Transverse colon (tissue), 4 donors: Measurements from ENCODE around the gene CPHXL2. TPM values are rescaled to one million over a fixed set of nuclear protein-coding genes. Genes with fewer than 3 reads are reported as not detected.

ENCODE experiments used
- DNase-seq: peaks from one replicate; pipeline ENCODE4 v3.0.0-alpha.2; 2019
- H3K27ac ChIP-seq, 4 donors: fragments of 200-600 bp; sonication (generic); 2 replicates each; pipeline ENCODE4 v1.5.1; 2016 to 2018; ENCODE audit warnings: inconsistent platforms in 4 of 4
- H3K27me3 ChIP-seq: fragments of 200-600 bp; sonication (generic); 2 replicates; pipeline ENCODE4 v1.5.1; 2017; ENCODE audit warnings: inconsistent platforms
- H3K36me3 ChIP-seq, 4 donors: fragments of 200-600 bp; sonication (generic); 2 replicates each; pipeline ENCODE4 v1.5.1; 2017 to 2019; ENCODE audit warnings: inconsistent platforms in 4 of 4
- H3K4me1 ChIP-seq, 4 donors: fragments of 200-600 bp; sonication (generic); 2 replicates each; pipeline ENCODE4 v1.5.1; 2017 to 2020; ENCODE audit warnings: inconsistent platforms in 4 of 4
- H3K4me3 ChIP-seq, 4 donors: fragments of 200-600 bp; sonication (generic); 1 replicate in 1 of 4; 2 replicates in 3 of 4; pipeline versions ENCODE4 v1.5.1 to v1.6.1; 2017 to 2019; ENCODE audit warnings: inconsistent platforms in 4 of 4
- H3K9me3 ChIP-seq, 2 donors: fragments of 200-600 bp; sonication (generic); 2 replicates each; pipeline ENCODE4 v1.5.1; 2017 to 2019; ENCODE audit warnings: inconsistent platforms in 2 of 2
- EP300 ChIP-seq: sonication (generic); formaldehyde crosslinking; IDR thresholded peaks from one replicate; pipeline ENCODE4 v1.6.1; 2017; ENCODE audit warnings: antibody characterized with exemption, low read depth
- POLR2A ChIP-seq: fragments of 450-650 bp; IDR thresholded peaks from one replicate; pipeline ENCODE4 v1.6.1; 2016; ENCODE audit warnings: antibody characterized with exemption, mild to moderate bottlenecking, moderate library complexity
- POLR2AphosphoS5 ChIP-seq, 3 donors: sonication (generic); formaldehyde crosslinking; IDR thresholded peaks; one replicate each; pipeline ENCODE4 v1.6.1; 2016; ENCODE audit warnings: antibody characterized with exemption in 3 of 3
- WGBS, 2 donors: methylation state at CpG; one replicate each; pipeline ENCODE4 v1.1.5; 2018; ENCODE audit warnings: low coverage in 1 of 2; 5-methylcytosine and 5-hydroxymethylcytosine counted together
- in situ Hi-C, 4 donors: fragments of 200-750 bp; cut with MboI; loops; one replicate each; pipeline versions ENCODE4 v1.15.0 to v1.15.1; 2017; ENCODE audit warnings: low sequenced_read_pairs in 3 of 4, low pct_ligation_motif_present in 1 of 4, low pct_unique_long_range_greater_than_20kb in 1 of 4
- intact Hi-C: fragments of 100-400 bp; cut with DNase I; formaldehyde crosslinking; loops from one replicate; pipeline ENCODE4 v1.15.1; 2023; ENCODE audit warnings: low total_unique reads
- small RNA-seq, 4 donors: library from RNA; depleted of rRNA; stranded (forward); fragments of <200 nt; gene quantifications; one replicate each; pipeline ENCODE3, GENCODE V24; 2016
- total RNA-seq, 4 donors: library from RNA; depleted of rRNA; stranded (reverse); fragments of >200 nt; gene quantifications; one replicate each; pipeline ENCODE4 v1.1.0, GENCODE V29; 2016
- TF ChIP-seq, protein P1 (sequence below), 5 experiments: fragments of 200-600 bp in 3 of 5; fragments of 450-650 bp in 2 of 5; sonication (generic) in 3 of 5; IDR thresholded peaks; 1 replicate in 2 of 5; 2 replicates in 3 of 5; pipeline ENCODE4 v1.5.1; 2016 to 2017; ENCODE audit warnings: antibody characterized with exemption in 5 of 5, inconsistent platforms in 3 of 5, mild to moderate bottlenecking in 2 of 5, moderate library complexity in 1 of 5

The CPHXL2 gene
- total RNA-seq, 4 donors from 2014 or later: not detected

DNA sequence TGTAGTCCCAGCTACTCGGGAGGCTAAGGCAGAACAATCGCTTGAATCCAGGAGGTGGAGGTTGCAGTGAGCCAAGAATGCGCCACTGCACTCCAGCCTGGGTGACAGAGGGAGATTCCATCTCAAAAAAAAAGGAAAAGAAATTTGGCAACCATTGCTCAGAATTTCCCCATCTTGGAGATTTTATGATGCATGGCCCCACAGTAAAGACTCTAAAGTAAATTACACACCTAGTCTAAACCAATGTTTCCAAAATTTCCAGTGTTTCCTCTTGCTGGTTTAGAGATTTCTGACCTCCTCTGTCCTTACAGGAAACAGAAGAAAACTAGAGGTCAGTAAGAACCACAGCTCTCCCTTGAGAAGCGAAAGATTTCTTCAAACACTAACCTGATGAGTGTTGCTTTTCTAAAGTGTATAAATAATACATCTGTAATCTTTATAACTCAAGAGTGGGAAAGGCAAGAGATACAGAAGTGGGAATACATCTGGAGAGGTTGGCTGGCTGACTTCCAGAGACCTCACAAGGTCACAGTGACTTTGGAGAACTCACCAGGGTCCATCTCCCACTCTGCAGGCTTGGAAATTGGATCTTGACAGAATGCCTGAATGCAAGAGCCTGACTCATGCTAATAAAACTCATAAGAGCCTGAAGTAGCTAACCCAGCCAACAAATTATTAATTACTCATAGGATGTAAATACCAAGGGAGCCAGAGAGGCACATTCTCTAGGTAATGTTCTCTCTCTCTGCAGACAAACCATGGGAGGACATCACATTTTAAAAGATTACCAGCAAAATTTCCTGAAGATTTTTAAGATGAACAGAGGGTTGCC is 62.5 kb downstream of the CPHXL2 start:
- H3K27ac ChIP-seq: no peak overlapping the region
- H3K36me3 ChIP-seq: peaks cover 0 to 50% (median 10%) of the 10 kb centered on the region in 4 donors
- no peaks in the 10 kb centered on the region for H3K9me3 ChIP-seq
- WGBS, 2 donors: 93 to 99% methylated on average over 1 to 4 of the region's 4 CpGs
- intact Hi-C loops (no loop called here), in situ Hi-C loops (no loop called here)
- TF ChIP-seq POLR2AphosphoS5 (IDR thresholded peaks at IDR 0.05): no peak
- TF ChIP-seq, protein P1, sequence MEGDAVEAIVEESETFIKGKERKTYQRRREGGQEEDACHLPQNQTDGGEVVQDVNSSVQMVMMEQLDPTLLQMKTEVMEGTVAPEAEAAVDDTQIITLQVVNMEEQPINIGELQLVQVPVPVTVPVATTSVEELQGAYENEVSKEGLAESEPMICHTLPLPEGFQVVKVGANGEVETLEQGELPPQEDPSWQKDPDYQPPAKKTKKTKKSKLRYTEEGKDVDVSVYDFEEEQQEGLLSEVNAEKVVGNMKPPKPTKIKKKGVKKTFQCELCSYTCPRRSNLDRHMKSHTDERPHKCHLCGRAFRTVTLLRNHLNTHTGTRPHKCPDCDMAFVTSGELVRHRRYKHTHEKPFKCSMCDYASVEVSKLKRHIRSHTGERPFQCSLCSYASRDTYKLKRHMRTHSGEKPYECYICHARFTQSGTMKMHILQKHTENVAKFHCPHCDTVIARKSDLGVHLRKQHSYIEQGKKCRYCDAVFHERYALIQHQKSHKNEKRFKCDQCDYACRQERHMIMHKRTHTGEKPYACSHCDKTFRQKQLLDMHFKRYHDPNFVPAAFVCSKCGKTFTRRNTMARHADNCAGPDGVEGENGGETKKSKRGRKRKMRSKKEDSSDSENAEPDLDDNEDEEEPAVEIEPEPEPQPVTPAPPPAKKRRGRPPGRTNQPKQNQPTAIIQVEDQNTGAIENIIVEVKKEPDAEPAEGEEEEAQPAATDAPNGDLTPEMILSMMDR (IDR thresholded peaks at IDR 0.05): no peak
- TF ChIP-seq EP300: no peak
- TF ChIP-seq POLR2A: no peak
- no peak overlapping the region for H3K4me3 ChIP-seq
- no peaks in the 10 kb centered on the region for H3K4me1 ChIP-seq
- no peaks in the 10 kb centered on the region for H3K27me3 ChIP-seq
- DNase-seq: no peak

Small RNA genes lying within 50 kb of the gene (small RNA-seq; reads per million reads assigned to genes)
- 0 reads per million in 4 donors for gene RN7SL520P

Other genes starting within 250 kb of the CPHXL2 start
- gene CFDP1, start 243.5 kb downstream of the CPHXL2 start, total RNA-seq: 100 to 1,000 TPM in 3 of 4 donors, 10 to 100 TPM in 1; 51.2 to 318 (median 145) TPM
- gene TMEM170A, start 212.3 kb downstream of the CPHXL2 start, total RNA-seq: 10 to 100 TPM; 16.5 to 96.7 (median 49.2) TPM
- gene CHST6, start 181.6 kb downstream of the CPHXL2 start, total RNA-seq: 1 to 10 TPM; 1.7 to 3.7 (median 2.9) TPM
- 10 to 100 TPM; 17.6 to 52.0 (median 33.8) TPM for gene CHST5, start 140.9 kb downstream of the CPHXL2 start, total RNA-seq
- gene TMEM231, start 120.8 kb downstream of the CPHXL2 start, total RNA-seq: 10 to 100 TPM in 1 of 4 donors, 1 to 10 TPM in 3; 1.5 to 12.5 (median 5.3) TPM
- gene GABARAPL2, start 110.6 kb downstream of the CPHXL2 start, total RNA-seq: 100 to 1,000 TPM in 1 of 4 donors, 10 to 100 TPM in 3; 40.0 to 128 (median 81.3) TPM
- gene ADAT1, start 53.7 kb downstream of the CPHXL2 start, total RNA-seq: 10 to 100 TPM; 14.1 to 94.3 (median 49.1) TPM
- gene KARS1, start 29.3 kb downstream of the CPHXL2 start, total RNA-seq: 10 to 100 TPM; 15.3 to 86.5 (median 76.4) TPM
- gene TERF2IP, start 29.2 kb downstream of the CPHXL2 start, total RNA-seq: 10 to 100 TPM; 20.9 to 50.0 (median 36.3) TPM
- not detected for gene DUXB, start 24.5 kb upstream of the CPHXL2 start, total RNA-seq
- gene CPHXL, start 49.5 kb upstream of the CPHXL2 start, total RNA-seq: not detected